Bronchial epithelial cell (primary cell): ENCODE results near the gene SCARF1. TPM values are rescaled to one million over a fixed set of nuclear protein-coding genes. Genes with fewer than 3 reads are reported as not detected.

Experiments used
- DNase-seq: peaks from one replicate; pipeline ENCODE4 v3.0.0-alpha.2; 2010; ENCODE audit warnings: low read depth
- FAIRE-seq: peaks from 2 replicates; lab custom pipeline; 2011; peaks lifted over from hg19 to GRCh38; lab: Jason Lieb, UNC
- H3K27me3 ChIP-seq: 2 replicates; pipeline ENCODE4 v1.5.1; 2011; ENCODE audit warnings: low read length; ENCODE audit not compliant: control insufficient read depth, insufficient read depth
- H3K36me3 ChIP-seq: 2 replicates; pipeline ENCODE4 v1.5.1; 2011; ENCODE audit warnings: low read length; ENCODE audit not compliant: control insufficient read depth, insufficient read depth
- H3K4me3 ChIP-seq: 2 replicates; pipeline ENCODE4 v1.5.1; 2011; ENCODE audit warnings: mild to moderate bottlenecking, low read depth, low read length, control low read depth
- CTCF ChIP-seq: IDR thresholded peaks from 2 replicates; pipeline ENCODE4 v1.5.1; 2011; ENCODE audit warnings: mild to moderate bottlenecking, moderate library complexity, low read length, control low read depth, inconsistent platforms; ENCODE audit not compliant: insufficient read depth, severe bottlenecking
- total RNA-seq: library from RNA; depleted of rRNA; stranded (reverse); fragments of >200 nt; gene quantifications from 2 replicates; pipeline ENCODE4 v1.2.1, GENCODE V29; 2014

Gene SCARF1
- total RNA-seq, 1 donor from 2014 or later, result 0.53 TPM

- Histone ChIP-seq H3K4me3 (no peak overlapping the region), H3K36me3 (peaks cover 7% of the 10 kb centered on the region), H3K27me3 (no peaks in the 10 kb centered on the region)
- TF ChIP-seq CTCF, result no peak
- no peak for DNase-seq
- FAIRE-seq, result no peak
Measured at GRCh38 chr17:1626333-1626732, 19.2 kb downstream of the SCARF1 start.

GRCh38 chr17:1625581-1625980 is 20.0 kb downstream of the SCARF1 start:
- no peak for TF ChIP-seq CTCF
- DNase-seq, result no peak
- FAIRE-seq, result peak; percentile 55
- peaks cover 7% of the 10 kb centered on the region for H3K36me3 ChIP-seq
- H3K27me3 ChIP-seq, result no peaks in the 10 kb centered on the region
- no peak overlapping the region for H3K4me3 ChIP-seq

- H3K27me3 ChIP-seq, result no peaks in the 10 kb centered on the region
- peak; percentile 13 for FAIRE-seq
- H3K36me3 ChIP-seq, result peaks cover 7% of the 10 kb centered on the region
- DNase-seq, result no peak
- H3K4me3 ChIP-seq, result no peak overlapping the region
- no peak for TF ChIP-seq CTCF
Measured at GRCh38 chr17:1625053-1625452, 20.5 kb downstream of the SCARF1 start.

GRCh38 chr17:1624650-1625049 is 20.9 kb downstream of the SCARF1 start:
- DNase-seq (no peak), FAIRE-seq (no peak)
- TF ChIP-seq CTCF, result no peak
- Histone ChIP-seq H3K4me3 (no peak overlapping the region), H3K27me3 (no peaks in the 10 kb centered on the region), H3K36me3 (peaks cover 7% of the 10 kb centered on the region)

- TF ChIP-seq CTCF, result no peak
- Histone ChIP-seq H3K4me3 (no peak overlapping the region), H3K27me3 (no peaks in the 10 kb centered on the region), H3K36me3 (peaks cover 8% of the 10 kb centered on the region)
- FAIRE-seq (no peak), DNase-seq (no peak)
Measured at GRCh38 chr17:1623057-1623630, 22.4 kb downstream of the SCARF1 start.

- no peak for TF ChIP-seq CTCF
- Histone ChIP-seq H3K36me3 (peaks cover 9% of the 10 kb centered on the region), H3K4me3 (no peak overlapping the region), H3K27me3 (no peaks in the 10 kb centered on the region)
- DNase-seq (no peak), FAIRE-seq (no peak)
Measured at GRCh38 chr17:1621273-1621954, 24.1 kb downstream of the SCARF1 start.
